Psoas muscle (tissue), 8 donors: Measurements from ENCODE around the gene P4HA1. TPM values are rescaled to one million over a fixed set of nuclear protein-coding genes. Genes with fewer than 3 reads are reported as not detected.

ENCODE experiments used
- ATAC-seq, 4 donors: fragments of 200-7000 bp; cut with Tn5 transposase; one replicate each; pipeline ENCODE4 v1.9.1; 2020; ENCODE audit warnings: moderate library complexity in 3 of 4, mild to moderate bottlenecking in 2 of 4
- DNase-seq, 2 donors: peaks; one replicate each; pipeline ENCODE4 v3.0.0-alpha.2; 2020
- H3K27ac ChIP-seq: fragments of 200-600 bp; one replicate; pipeline ENCODE4 v1.8.0; 2022
- H3K27me3 ChIP-seq, 3 donors: fragments of 200-600 bp in 1 of 3; one replicate each; pipeline versions ENCODE4 v1.6.1 to v1.8.0; 2013 to 2022; ENCODE audit warnings: low read length in 2 of 3, mild to moderate bottlenecking in 2 of 3, moderate library complexity in 1 of 3; ENCODE audit not compliant: insufficient read depth in 3 of 3
- H3K36me3 ChIP-seq, 2 donors: fragments of 200-600 bp in 1 of 2; one replicate each; pipeline versions ENCODE4 v1.6.1 to v1.8.0; 2013 to 2022; ENCODE audit warnings: low read depth in 1 of 2, mild to moderate bottlenecking in 1 of 2, moderate library complexity in 1 of 2; ENCODE audit not compliant: insufficient read depth in 1 of 2
- H3K4me1 ChIP-seq: fragments of 200-600 bp; one replicate; pipeline ENCODE4 v1.8.0; 2022
- H3K4me3 ChIP-seq: fragments of 200-600 bp; one replicate; pipeline ENCODE4 v1.8.0; 2022; ENCODE audit warnings: mild to moderate bottlenecking
- H3K9me3 ChIP-seq: fragments of 200-600 bp; one replicate; pipeline ENCODE4 v1.8.0; 2022
- CTCF ChIP-seq: fragments of 200-600 bp; IDR thresholded peaks from one replicate; pipeline ENCODE4 v1.8.0; 2022; ENCODE audit warnings: antibody characterized with exemption
- WGBS, 3 donors: extraction: QIAGEN DNeasy Blood & Tissue Kit; methylation state at CpG; one replicate each; pipeline versions ENCODE4 v1.1.6 to v1.1.7; 2013; 5-methylcytosine and 5-hydroxymethylcytosine counted together
- intact Hi-C, 2 donors: fragments of 100-400 bp; cut with DNase I; formaldehyde crosslinking; loops; one replicate each; pipeline versions ENCODE4 v1.11.0 to v1.14.2; 2022
- polyA plus RNA-seq, 3 donors: library from polyadenylated mRNA; stranded (reverse); fragments of 200-250 nt; gene quantifications; one replicate each; pipeline ENCODE4 v1.2.3, GENCODE V29; 2013
- total RNA-seq, 4 donors: library from RNA; stranded (reverse); fragmentation: NEBNext Ultra II Directional in 2 of 4; extraction: Animal tissue kit (Norgen Biotek cat#: 25700) in 2 of 4; gene quantifications; one replicate each; pipeline versions ENCODE4 v1.2.1 to v1.2.4, GENCODE V29; 2021 to 2023
- donor health status: healthy with polysubstance abuse.
- donor health status: DM: no; HTN: no; CAD: no; lungs with moderate emphysema.
- donor health status: Bipolar disorder and iron deficiency.
- donor health status: healthy.
- donor health status: DM: yes; HTN: yes; CAD: no.
- donor health status: DM: no; HTN: no; CAD: no.
- donor health status: DM: no; HTN: no; CAD: no.
- donor health status: DM: yes; HTN: yes; CAD: no.

Gene P4HA1
- total and polyA plus RNA-seq, 7 donors: 6.2 to 262 (median 73.2) TPM

- H3K9me3 ChIP-seq: no peaks in the 10 kb centered on the region
- ATAC-seq (no peak), DNase-seq (no peak)
- H3K27ac ChIP-seq: peak overlapping the region; percentile 31
- peaks cover 0 to 54% of the 10 kb centered on the region in 2 donors for H3K36me3 ChIP-seq
- WGBS, 3 donors: 93 to 95% (median 93%) methylated on average over 4 of the region's 4 CpGs
- intact Hi-C loops: loop anchor here in 1 of 2 donors (5.0 kb wide), 1 partner anchor 33 kb away; no protein-coding TSS in a partner anchor
- H3K4me1 ChIP-seq: peaks cover 17% of the 10 kb centered on the region
- TF ChIP-seq CTCF: no peak
- no peaks in the 10 kb centered on the region for H3K27me3 ChIP-seq
- no peak overlapping the region for H3K4me3 ChIP-seq
Observed at GRCh38 chr10:73119952-73120351, 23.3 kb upstream of the P4HA1 start.

- ATAC-seq (no peak), DNase-seq (no peak)
- no peaks in the 10 kb centered on the region for H3K9me3 ChIP-seq
- H3K27me3 ChIP-seq: no peaks in the 10 kb centered on the region
- no peak for TF ChIP-seq CTCF
- H3K27ac ChIP-seq: peak overlapping the region; percentile 75
- H3K4me1 ChIP-seq: peaks cover 17% of the 10 kb centered on the region
- peaks cover 0 to 49% of the 10 kb centered on the region in 2 donors for H3K36me3 ChIP-seq
- no peak overlapping the region for H3K4me3 ChIP-seq
- intact Hi-C loops: no loop called here
- 94 to 96% (median 94%) methylated on average over 1 of the region's 1 CpG for WGBS, 3 donors
Observed at GRCh38 chr10:73119457-73119856, 22.8 kb upstream of the P4HA1 start.

- WGBS, 3 donors: 19 to 33% (median 27%) methylated on average over 5 of the region's 5 CpGs
- Histone ChIP-seq H3K36me3 (peaks cover 0 to 37% of the 10 kb centered on the region in 2 donors), H3K9me3 (no peaks in the 10 kb centered on the region), H3K27me3 (no peaks in the 10 kb centered on the region), H3K27ac (peak overlapping the region; percentile 75), H3K4me1 (peaks cover 28% of the 10 kb centered on the region), H3K4me3 (peak overlapping the region; percentile 27)
- ATAC-seq (peak; percentile 89 to 93 (median 90)), DNase-seq (no peak)
- TF ChIP-seq CTCF: no peak
- intact Hi-C loops: no loop called here
Observed at GRCh38 chr10:73117976-73118743, 21.5 kb upstream of the P4HA1 start.

- Histone ChIP-seq H3K9me3 (no peaks in the 10 kb centered on the region), H3K4me1 (peaks cover 37% of the 10 kb centered on the region), H3K27me3 (no peaks in the 10 kb centered on the region), H3K27ac (peak overlapping the region; percentile 5), H3K4me3 (no peak overlapping the region), H3K36me3 (peaks cover 0 to 18% of the 10 kb centered on the region in 2 donors)
- 96 to 100% (median 96%) methylated on average over 1 of the region's 1 CpG for WGBS, 3 donors
- DNase-seq (no peak), ATAC-seq (no peak)
- TF ChIP-seq CTCF: no peak
- intact Hi-C loops: no loop called here
Observed at GRCh38 chr10:73116017-73116416, 19.4 kb upstream of the P4HA1 start.
